ENCODE results near the gene UBE2V1.
"Not testable (repeated sequence)": the region's sequence is repeated elsewhere in the genome, so short reads cannot be mapped to it uniquely, and the experiment has no call there.

The UBE2V1 gene

DNA sequence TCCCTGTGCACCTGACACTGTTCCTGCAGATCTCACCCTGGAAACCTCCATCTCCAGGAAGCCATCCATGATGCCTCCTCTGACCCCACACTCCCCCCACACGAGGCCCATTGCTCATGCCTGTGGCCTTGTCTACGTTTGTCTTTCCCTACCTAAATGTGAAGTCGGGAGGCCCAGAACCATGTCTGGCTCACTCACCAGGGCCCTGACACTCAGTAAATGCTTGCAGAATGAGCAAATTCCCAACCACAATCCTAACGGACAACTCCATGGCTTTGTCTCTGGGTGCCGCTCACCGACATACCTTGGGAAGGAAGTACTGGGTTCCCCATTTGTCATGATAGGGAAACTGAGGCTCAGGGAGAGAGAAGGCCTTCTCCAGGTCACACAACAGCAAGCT is 33.3 kb upstream of the UBE2V1 start:
- peaks cover 17 to 19% of the 10 kb centered on the region in 2 donors for H3K36me3 ChIP-seq (ENCODE audit: control insufficient read depth in 2 of 2, insufficient read depth in 2 of 2, low read length in 2 of 2)
- H3K4me3 ChIP-seq (ENCODE audit: low read length in 2 of 2), result no peak overlapping the region

DNA sequence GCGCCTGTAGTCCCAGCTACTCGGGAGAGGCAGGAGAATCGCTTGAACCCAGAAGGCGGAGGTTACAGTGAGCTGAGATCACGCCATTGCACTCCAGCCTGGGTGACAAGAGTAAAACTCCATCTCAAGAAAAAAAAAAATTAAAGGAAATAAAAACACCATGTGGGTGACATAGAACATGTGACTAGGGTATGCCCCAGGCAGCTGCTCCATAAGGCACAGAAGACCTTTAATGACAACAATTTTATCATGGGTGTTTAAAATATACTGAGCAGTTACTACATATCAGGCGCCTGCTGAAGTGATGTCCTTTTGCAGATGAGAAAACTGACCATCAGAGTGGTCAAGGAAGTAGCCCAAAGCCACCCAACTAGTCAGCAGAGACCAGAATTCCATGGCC is 32.6 kb upstream of the UBE2V1 start:
- Histone ChIP-seq H3K9me3 (ENCODE audit: control insufficient read depth in 2 of 2, low read length in 2 of 2) (no peaks in the 10 kb centered on the region), H3K27me3 (ENCODE audit: control insufficient read depth in 1 of 2, insufficient read depth in 2 of 2, low read length in 2 of 2) (no peaks in the 10 kb centered on the region), H3K27ac (ENCODE audit: low read length) (no peak overlapping the region), H3K9ac (ENCODE audit: low read length in 2 of 2) (no peak overlapping the region), H3K4me3 (ENCODE audit: low read length in 2 of 2) (no peak overlapping the region), H3K36me3 (ENCODE audit: control insufficient read depth in 2 of 2, insufficient read depth in 2 of 2, low read length in 2 of 2) (peaks cover 17 to 24% of the 10 kb centered on the region in 2 donors), H3K4me1 (ENCODE audit: control insufficient read depth, insufficient read depth, low read length) (peaks cover 36% of the 10 kb centered on the region)

More for the DNA sequence above, 33.3 kb upstream of the UBE2V1 start:
- no peaks in the 10 kb centered on the region for H3K27me3 ChIP-seq (ENCODE audit: control insufficient read depth in 1 of 2, insufficient read depth in 2 of 2, low read length in 2 of 2)
- peaks cover 40% of the 10 kb centered on the region for H3K4me1 ChIP-seq (ENCODE audit: control insufficient read depth, insufficient read depth, low read length)
- no peaks in the 10 kb centered on the region for H3K9me3 ChIP-seq (ENCODE audit: control insufficient read depth in 2 of 2, low read length in 2 of 2)
- no peak overlapping the region for H3K9ac ChIP-seq (ENCODE audit: low read length in 2 of 2)
- H3K27ac ChIP-seq (ENCODE audit: low read length), result no peak overlapping the region

DNA sequence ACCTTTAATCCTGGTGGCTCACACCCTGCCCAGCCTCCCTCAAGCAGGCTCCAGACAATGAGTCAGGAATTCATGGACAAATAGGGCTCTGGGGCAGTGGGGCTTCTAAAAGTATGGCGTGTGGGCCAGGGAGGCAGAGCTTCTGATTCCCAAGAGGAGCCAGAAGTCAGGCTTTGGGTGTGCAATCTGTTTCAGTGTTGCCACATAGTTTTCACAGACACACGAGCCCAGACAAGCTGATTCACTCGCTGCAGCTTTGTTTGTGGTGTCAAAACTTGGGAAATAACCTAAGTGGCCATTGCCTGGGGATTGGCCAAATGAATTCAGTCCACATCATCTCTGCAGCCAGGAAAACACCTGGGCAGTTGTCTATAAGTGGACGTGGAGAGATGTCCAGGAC is 31.4 kb upstream of the UBE2V1 start:
- H3K4me1 ChIP-seq (ENCODE audit: control insufficient read depth, insufficient read depth, low read length), result peaks cover 27% of the 10 kb centered on the region

DNA sequence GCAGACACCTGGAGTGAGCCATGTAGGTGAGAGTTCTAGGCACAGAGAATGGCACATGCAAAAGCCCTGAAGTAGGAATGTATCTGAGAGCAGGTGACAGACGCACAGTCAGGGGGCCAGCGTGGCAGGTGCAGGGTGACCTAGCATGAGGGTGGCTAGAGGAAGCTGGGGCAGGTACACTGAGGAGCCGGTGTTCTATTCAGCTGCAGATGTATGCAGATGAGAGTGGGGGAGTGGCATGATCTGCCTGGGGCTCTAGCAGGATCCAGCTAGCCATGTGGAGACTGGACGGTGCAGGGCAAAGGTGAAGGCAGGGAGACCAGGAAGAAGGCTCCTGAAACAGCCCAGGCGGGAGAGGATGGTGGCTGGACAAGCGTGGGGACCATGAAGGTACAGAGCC is 29.9 kb upstream of the UBE2V1 start:
- H3K4me3 ChIP-seq (ENCODE audit: low read length in 2 of 2), result no peak overlapping the region
- H3K4me1 ChIP-seq (ENCODE audit: control insufficient read depth, insufficient read depth, low read length), result peaks cover 25% of the 10 kb centered on the region
- peak overlapping the region in 1 of 2 donors; percentile 36 for H3K9ac ChIP-seq (ENCODE audit: low read length in 2 of 2)
- H3K36me3 ChIP-seq (ENCODE audit: control insufficient read depth in 2 of 2, insufficient read depth in 2 of 2, low read length in 2 of 2), result peaks cover 17 to 25% of the 10 kb centered on the region in 2 donors
- H3K27me3 ChIP-seq (ENCODE audit: control insufficient read depth in 1 of 2, insufficient read depth in 2 of 2, low read length in 2 of 2), result no peaks in the 10 kb centered on the region
- H3K27ac ChIP-seq (ENCODE audit: low read length), result no peak overlapping the region
- no peaks in the 10 kb centered on the region for H3K9me3 ChIP-seq (ENCODE audit: control insufficient read depth in 2 of 2, low read length in 2 of 2)

More for the DNA sequence above, 31.4 kb upstream of the UBE2V1 start:
- H3K27me3 ChIP-seq (ENCODE audit: control insufficient read depth in 1 of 2, insufficient read depth in 2 of 2, low read length in 2 of 2), result no peaks in the 10 kb centered on the region
- H3K9ac ChIP-seq (ENCODE audit: low read length in 2 of 2), result peak overlapping the region in 1 of 2 donors; percentile 21
- no peak overlapping the region for H3K4me3 ChIP-seq (ENCODE audit: low read length in 2 of 2)
- peaks cover 17 to 25% of the 10 kb centered on the region in 2 donors for H3K36me3 ChIP-seq (ENCODE audit: control insufficient read depth in 2 of 2, insufficient read depth in 2 of 2, low read length in 2 of 2)
- H3K9me3 ChIP-seq (ENCODE audit: control insufficient read depth in 2 of 2, low read length in 2 of 2), result no peaks in the 10 kb centered on the region
- H3K27ac ChIP-seq (ENCODE audit: low read length), result no peak overlapping the region

DNA sequence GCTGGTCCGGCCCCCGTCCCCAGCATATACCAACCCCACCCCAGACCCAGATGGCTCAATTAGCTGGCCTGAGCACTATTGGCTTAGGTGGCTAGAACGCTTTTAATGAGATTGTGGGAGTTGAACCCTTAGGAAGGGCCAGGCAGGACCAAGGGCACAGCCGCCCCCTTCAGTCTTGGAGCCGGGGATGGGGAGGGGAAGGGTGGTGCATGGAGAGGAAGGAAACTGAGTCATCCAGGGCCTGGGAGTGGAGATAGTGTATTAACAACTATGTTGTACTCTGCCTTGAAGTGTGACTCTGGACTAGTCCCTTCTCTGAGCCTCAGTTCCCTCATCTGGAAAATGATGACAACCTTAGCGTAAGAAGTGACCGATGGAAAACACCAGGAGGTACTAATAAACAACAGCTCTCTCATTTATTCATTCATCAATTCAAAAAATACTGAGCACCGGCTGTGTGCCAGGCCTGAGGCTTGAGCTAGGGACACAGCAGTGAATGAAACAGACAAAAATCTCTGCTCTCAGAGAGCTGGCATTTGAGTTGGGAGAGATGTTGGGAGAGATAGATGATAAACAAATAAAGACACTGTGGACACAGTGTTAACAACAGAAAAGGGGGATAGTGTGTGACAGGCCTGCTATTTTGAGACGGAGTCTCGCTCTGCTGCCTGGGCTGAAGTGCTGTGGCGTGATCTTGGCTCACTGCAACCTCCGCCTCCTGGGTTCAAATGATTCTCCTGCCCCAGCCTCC is 29.0 kb upstream of the UBE2V1 start:
- H3K4me3 ChIP-seq (ENCODE audit: low read length in 2 of 2), result no peak overlapping the region
- H3K36me3 ChIP-seq (ENCODE audit: control insufficient read depth in 2 of 2, insufficient read depth in 2 of 2, low read length in 2 of 2), result peaks cover 12 to 25% of the 10 kb centered on the region in 2 donors
- no peak overlapping the region for H3K9ac ChIP-seq (ENCODE audit: low read length in 2 of 2)
- H3K27ac ChIP-seq (ENCODE audit: low read length), result no peak overlapping the region
- H3K27me3 ChIP-seq (ENCODE audit: control insufficient read depth in 1 of 2, insufficient read depth in 2 of 2, low read length in 2 of 2), result no peaks in the 10 kb centered on the region
- H3K4me1 ChIP-seq (ENCODE audit: control insufficient read depth, insufficient read depth, low read length), result peaks cover 23% of the 10 kb centered on the region
- no peaks in the 10 kb centered on the region for H3K9me3 ChIP-seq (ENCODE audit: control insufficient read depth in 2 of 2, low read length in 2 of 2)

DNA sequence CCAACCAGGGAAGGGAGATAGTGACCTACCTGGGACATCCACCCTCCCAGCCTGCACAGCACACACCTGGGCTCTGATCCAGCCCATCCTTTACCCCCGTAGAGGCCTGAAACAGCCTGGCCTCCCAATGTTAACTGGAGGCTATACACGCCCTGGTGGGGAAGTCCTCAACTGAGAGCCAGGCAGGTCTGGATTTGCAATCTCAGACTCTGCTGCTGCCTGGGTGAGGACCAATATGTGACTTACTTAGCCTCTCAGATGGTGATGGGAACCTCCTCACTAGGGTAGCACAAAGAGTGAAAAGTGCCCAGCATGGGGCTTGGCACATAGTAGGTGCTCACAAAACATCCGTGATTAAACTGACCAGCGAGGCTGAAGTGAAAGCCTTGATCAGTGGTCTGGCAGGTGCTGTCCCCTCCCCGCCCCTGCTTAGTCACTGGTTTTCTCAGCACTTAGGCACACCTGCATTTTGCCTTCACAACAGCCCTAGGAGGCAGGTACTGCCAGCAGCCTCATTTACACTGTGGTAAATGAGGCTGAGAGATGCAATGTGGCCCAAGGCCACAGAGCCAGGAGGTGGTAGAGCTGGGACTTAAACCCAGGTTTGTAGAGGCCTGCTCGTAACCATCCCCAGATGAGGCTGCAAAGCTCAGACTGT is 28.2 kb upstream of the UBE2V1 start:
- no peaks in the 10 kb centered on the region for H3K9me3 ChIP-seq (ENCODE audit: control insufficient read depth in 2 of 2, low read length in 2 of 2)
- no peaks in the 10 kb centered on the region for H3K27me3 ChIP-seq (ENCODE audit: control insufficient read depth in 1 of 2, insufficient read depth in 2 of 2, low read length in 2 of 2)
- peaks cover 20% of the 10 kb centered on the region for H3K4me1 ChIP-seq (ENCODE audit: control insufficient read depth, insufficient read depth, low read length)
- H3K4me3 ChIP-seq (ENCODE audit: low read length in 2 of 2), result no peak overlapping the region
- H3K9ac ChIP-seq (ENCODE audit: low read length in 2 of 2), result no peak overlapping the region
- peaks cover 12 to 25% of the 10 kb centered on the region in 2 donors for H3K36me3 ChIP-seq (ENCODE audit: control insufficient read depth in 2 of 2, insufficient read depth in 2 of 2, low read length in 2 of 2)
- H3K27ac ChIP-seq (ENCODE audit: low read length), result no peak overlapping the region

DNA sequence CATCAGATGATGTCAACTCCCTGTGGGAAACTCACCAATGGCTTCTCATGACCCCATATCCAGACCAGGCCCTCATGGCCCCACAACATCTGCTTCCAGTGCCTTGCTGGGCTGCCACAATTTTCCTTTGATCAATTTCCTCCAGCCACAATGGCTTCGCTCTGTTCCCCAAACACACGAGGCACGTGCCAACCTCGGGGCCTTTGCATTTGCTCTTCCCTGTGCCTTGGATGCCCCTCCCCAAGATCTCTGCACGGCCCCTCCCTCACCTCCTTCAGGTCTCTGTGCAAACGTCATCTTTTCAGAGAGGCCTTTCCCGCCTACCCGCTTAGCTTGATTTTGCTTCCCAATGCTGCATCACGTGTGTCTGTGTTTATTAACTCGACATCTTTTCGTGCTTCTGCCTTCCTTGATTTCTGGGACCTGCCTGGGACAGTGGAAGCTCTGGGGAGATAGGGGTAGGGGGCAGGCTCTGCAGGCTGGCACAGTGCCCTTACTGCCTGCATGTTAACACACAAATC is 27.4 kb upstream of the UBE2V1 start:
- no peaks in the 10 kb centered on the region for H3K9me3 ChIP-seq (ENCODE audit: control insufficient read depth in 2 of 2, low read length in 2 of 2)
- no peaks in the 10 kb centered on the region for H3K27me3 ChIP-seq (ENCODE audit: control insufficient read depth in 1 of 2, insufficient read depth in 2 of 2, low read length in 2 of 2)
- peaks cover 12 to 25% of the 10 kb centered on the region in 2 donors for H3K36me3 ChIP-seq (ENCODE audit: control insufficient read depth in 2 of 2, insufficient read depth in 2 of 2, low read length in 2 of 2)
- H3K27ac ChIP-seq (ENCODE audit: low read length), result no peak overlapping the region
- no peak overlapping the region for H3K4me3 ChIP-seq (ENCODE audit: low read length in 2 of 2)
- peaks cover 20% of the 10 kb centered on the region for H3K4me1 ChIP-seq (ENCODE audit: control insufficient read depth, insufficient read depth, low read length)
- no peak overlapping the region for H3K9ac ChIP-seq (ENCODE audit: low read length in 2 of 2)

DNA sequence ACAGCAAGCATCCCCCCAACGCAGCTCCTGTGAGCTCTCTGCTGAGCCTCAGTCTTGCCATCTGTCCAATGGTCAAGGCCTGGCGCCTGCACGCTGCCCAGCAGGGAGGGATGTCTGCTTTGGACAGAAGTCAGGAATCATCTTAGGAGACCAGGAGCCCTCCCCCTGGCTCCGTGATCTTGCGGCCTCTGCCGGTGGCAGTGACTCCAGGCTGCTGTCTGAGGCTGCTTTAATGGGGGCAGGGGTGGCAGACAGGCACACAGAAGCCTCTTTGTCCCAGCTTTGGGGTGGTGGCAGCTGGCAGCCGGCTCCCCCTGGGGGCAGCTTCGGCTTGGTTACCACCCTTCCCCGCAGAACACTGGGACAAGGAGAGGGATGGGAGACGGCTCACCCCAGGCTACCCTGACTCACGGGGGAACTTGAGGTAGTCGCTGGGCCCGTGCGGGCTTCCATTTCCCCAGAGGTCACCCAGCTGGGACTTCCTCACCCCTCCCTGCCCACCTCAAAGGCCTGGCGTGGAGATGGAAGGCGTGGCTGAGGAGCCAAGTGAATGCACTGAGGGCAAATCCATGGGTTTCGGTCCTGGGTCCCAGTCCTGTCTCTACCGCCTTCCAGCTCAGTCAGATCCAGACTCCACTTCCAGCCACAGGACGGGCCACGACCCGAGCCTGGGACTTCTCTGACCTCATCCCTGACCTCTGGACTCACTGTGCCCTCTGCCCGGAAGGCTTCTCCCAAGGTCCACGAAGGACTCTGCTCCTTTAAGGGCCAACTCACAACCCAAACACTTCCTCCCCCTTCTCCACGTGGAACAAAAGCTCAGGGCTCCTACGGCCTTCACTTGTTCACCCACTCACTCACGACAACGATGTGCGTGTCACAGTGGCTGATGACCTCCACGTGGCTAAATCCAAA is 25.8 kb upstream of the UBE2V1 start:
- H3K27ac ChIP-seq (ENCODE audit: low read length), result peak overlapping the region; percentile 6
- peaks cover 12 to 27% of the 10 kb centered on the region in 2 donors for H3K36me3 ChIP-seq (ENCODE audit: control insufficient read depth in 2 of 2, insufficient read depth in 2 of 2, low read length in 2 of 2)
- no peak overlapping the region for H3K4me3 ChIP-seq (ENCODE audit: low read length in 2 of 2)

DNA sequence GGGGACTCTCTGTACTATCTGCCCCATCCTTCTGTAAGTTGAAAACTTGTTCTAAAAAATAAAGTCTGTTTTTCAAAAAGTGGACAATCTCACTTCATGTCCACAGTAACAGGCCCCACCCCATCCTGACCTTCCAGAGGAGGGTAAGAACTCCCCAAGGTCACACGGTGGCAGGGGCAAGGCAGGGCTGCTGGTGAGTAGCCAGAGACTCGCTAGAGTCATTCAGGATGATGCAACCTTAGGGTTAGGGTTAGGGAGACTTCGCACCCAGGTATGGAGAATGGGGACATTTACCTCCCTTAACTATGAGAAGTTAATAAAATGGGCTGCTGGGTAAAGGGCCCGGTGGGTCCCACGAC is 25.1 kb upstream of the UBE2V1 start:
- Histone ChIP-seq H3K4me1 (ENCODE audit: control insufficient read depth, insufficient read depth, low read length) (peaks cover 26% of the 10 kb centered on the region), H3K9ac (ENCODE audit: low read length in 2 of 2) (peak overlapping the region in 1 of 2 donors; percentile 5), H3K4me3 (ENCODE audit: low read length in 2 of 2) (no peak overlapping the region), H3K9me3 (ENCODE audit: control insufficient read depth in 2 of 2, low read length in 2 of 2) (no peaks in the 10 kb centered on the region), H3K36me3 (ENCODE audit: control insufficient read depth in 2 of 2, insufficient read depth in 2 of 2, low read length in 2 of 2) (peaks cover 9 to 23% of the 10 kb centered on the region in 2 donors), H3K27me3 (ENCODE audit: control insufficient read depth in 1 of 2, insufficient read depth in 2 of 2, low read length in 2 of 2) (no peaks in the 10 kb centered on the region), H3K27ac (ENCODE audit: low read length) (peak overlapping the region; percentile 6)

More for the DNA sequence above, 25.8 kb upstream of the UBE2V1 start:
- Histone ChIP-seq H3K9ac (ENCODE audit: low read length in 2 of 2) (peak overlapping the region in 1 of 2 donors; percentile 5), H3K27me3 (ENCODE audit: control insufficient read depth in 1 of 2, insufficient read depth in 2 of 2, low read length in 2 of 2) (no peaks in the 10 kb centered on the region), H3K4me1 (ENCODE audit: control insufficient read depth, insufficient read depth, low read length) (peaks cover 20% of the 10 kb centered on the region), H3K9me3 (ENCODE audit: control insufficient read depth in 2 of 2, low read length in 2 of 2) (no peaks in the 10 kb centered on the region)

DNA sequence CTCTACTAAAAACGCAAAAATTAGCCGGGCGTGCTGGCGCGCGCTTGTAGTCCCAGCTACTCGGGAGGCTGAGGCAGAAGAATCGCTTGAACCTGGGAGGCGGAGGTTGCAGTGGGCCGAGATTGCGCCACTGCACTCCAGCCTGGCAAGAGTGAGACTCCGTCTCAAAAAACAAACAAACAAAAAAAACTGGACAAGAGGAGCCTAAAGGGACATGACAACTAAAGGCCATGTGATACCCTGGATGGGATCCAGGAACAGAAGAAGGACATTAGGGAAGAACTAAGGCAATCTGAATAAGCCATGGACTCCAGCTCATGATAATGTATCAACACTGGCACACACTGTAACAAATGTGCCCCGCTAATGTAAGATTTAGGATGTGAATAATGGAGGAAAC is 24.8 kb upstream of the UBE2V1 start:
- H3K27ac ChIP-seq (ENCODE audit: low read length); H3K9ac ChIP-seq (ENCODE audit: low read length in 2 of 2); H3K4me3 ChIP-seq (ENCODE audit: low read length in 2 of 2); H3K9me3 ChIP-seq (ENCODE audit: control insufficient read depth in 2 of 2, low read length in 2 of 2); H3K27me3 ChIP-seq (ENCODE audit: control insufficient read depth in 1 of 2, insufficient read depth in 2 of 2, low read length in 2 of 2): not testable (repeated sequence)
- Histone ChIP-seq H3K4me1 (ENCODE audit: control insufficient read depth, insufficient read depth, low read length) (peaks cover 27% of the 10 kb centered on the region), H3K36me3 (ENCODE audit: control insufficient read depth in 2 of 2, insufficient read depth in 2 of 2, low read length in 2 of 2) (peaks cover 5 to 20% of the 10 kb centered on the region in 2 donors)
